Gastrocnemius medialis (tissue), 4 donors: ENCODE results near the gene MXI1. TPM values are rescaled to one million over a fixed set of nuclear protein-coding genes. Genes with fewer than 3 reads are reported as not detected.

ENCODE experiments used
- ATAC-seq, 2 donors: fragments of 150-250 bp; one replicate each; pipeline ENCODE4 v1.9.1; 2016
- DNase-seq, 2 donors: peaks; one replicate each; pipeline ENCODE4 v3.0.0-alpha.2; 2019
- H3K27ac ChIP-seq, 4 donors: fragments of 200-600 bp; sonication (generic); 1 replicate in 1 of 4; 2 replicates in 3 of 4; pipeline ENCODE4 v1.5.1; 2016 to 2018; ENCODE audit warnings: mild to moderate bottlenecking in 2 of 4, moderate library complexity in 1 of 4
- H3K27me3 ChIP-seq, 3 donors: fragments of 200-600 bp; sonication (generic) in 2 of 3; 1 replicate in 1 of 3; 2 replicates in 2 of 3; pipeline versions ENCODE4 v1.5.1 to v1.6.0; 2016 to 2019; ENCODE audit warnings: mild to moderate bottlenecking in 1 of 3, moderate library complexity in 1 of 3
- H3K36me3 ChIP-seq, 2 donors: fragments of 200-600 bp; sonication (generic) in 1 of 2; one replicate each; pipeline ENCODE4 v1.5.1; 2017 to 2018
- H3K4me1 ChIP-seq, 2 donors: fragments of 200-600 bp; sonication (generic) in 1 of 2; one replicate each; pipeline ENCODE4 v1.5.1; 2016 to 2017; ENCODE audit warnings: mild to moderate bottlenecking in 2 of 2
- H3K4me3 ChIP-seq, 4 donors: fragments of 200-600 bp; sonication (generic) in 3 of 4; 1 replicate in 1 of 4; 2 replicates in 3 of 4; pipeline ENCODE4 v1.5.1; 2016 to 2019; ENCODE audit warnings: mild to moderate bottlenecking in 2 of 4
- H3K9me3 ChIP-seq, 3 donors: fragments of 200-600 bp; sonication (generic) in 2 of 3; 1 replicate in 1 of 3; 2 replicates in 2 of 3; pipeline ENCODE4 v1.5.1; 2016 to 2019
- POLR2A ChIP-seq, 2 donors: fragments of 450-650 bp; IDR thresholded peaks; one replicate each; pipeline ENCODE4 v1.6.1; 2017; ENCODE audit warnings: antibody characterized with exemption in 2 of 2, mild to moderate bottlenecking in 2 of 2, moderate library complexity in 2 of 2
- in situ Hi-C, 4 donors: fragments of 200-750 bp; cut with MboI; loops; one replicate each; pipeline versions ENCODE4 v1.15.0 to v1.8.0; 2017; ENCODE audit warnings: low sequenced_read_pairs in 4 of 4
- intact Hi-C: fragments of 100-400 bp; cut with DNase I; formaldehyde crosslinking; loops from one replicate; pipeline ENCODE4 v1.15.1; 2023; ENCODE audit warnings: low total_unique reads
- total RNA-seq, 4 donors: library from RNA; depleted of rRNA; stranded (reverse); fragments of >200 nt; gene quantifications; one replicate each; pipeline versions ENCODE4 v1.1.0 to v1.2.3, GENCODE V29; 2016
- TF ChIP-seq, protein P1 (sequence below), 5 experiments: fragments of 450-650 bp in 3 of 5; fragments of 200-600 bp in 2 of 5; sonication (generic) in 2 of 5; IDR thresholded peaks in 4 of 5; conservative IDR thresholded peaks in 1 of 5; 1 replicate in 4 of 5; 2 replicates in 1 of 5; pipeline ENCODE4 v1.5.1; 2016 to 2019; ENCODE audit warnings: antibody characterized with exemption in 5 of 5, mild to moderate bottlenecking in 3 of 5, moderate library complexity in 3 of 5

Gene MXI1
- total RNA-seq, 4 donors from 2014 or later, result 35.9 to 67.8 (median 53.9) TPM

DNA sequence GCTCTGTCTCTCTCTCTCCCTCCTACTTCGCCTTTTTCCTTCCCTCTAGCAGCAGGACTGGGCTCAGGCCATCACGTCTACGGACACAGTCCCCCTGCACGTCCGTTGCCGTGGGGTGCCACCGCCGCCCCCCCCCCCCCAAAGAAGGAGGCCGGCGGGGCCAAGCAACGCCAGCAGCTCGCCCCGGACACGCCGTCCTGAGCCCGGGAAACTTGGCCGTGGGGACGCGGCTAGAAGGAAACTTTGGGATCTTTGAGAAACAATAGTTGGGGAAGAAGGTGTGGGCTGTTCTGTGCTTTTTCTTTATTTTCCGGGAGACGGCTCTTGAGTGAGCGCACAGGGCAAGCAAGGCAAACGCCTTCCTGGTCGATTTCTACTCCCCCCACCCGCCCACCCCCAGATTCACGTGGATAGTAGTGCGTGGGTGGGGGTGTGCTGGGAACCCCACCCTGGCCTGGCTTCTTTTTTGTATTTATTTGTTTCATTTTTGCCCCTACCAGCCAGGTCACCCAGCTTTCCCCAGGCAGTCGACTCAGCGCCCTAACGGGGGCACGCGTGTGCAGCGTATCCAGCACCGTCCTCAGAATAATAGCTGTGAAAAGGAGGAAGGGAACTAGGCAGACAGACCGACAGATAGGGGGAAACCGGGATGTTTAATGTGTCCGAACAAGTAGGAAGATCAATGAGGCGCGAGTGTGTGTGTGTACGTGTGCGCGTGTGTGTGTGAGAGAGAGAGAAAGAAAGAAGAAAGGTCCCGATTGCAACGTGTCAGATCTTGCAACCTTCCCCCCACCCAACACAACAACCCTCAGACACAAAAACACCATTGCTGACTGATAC is 1.4 kb downstream of the MXI1 start:
- intact Hi-C loops, result loop anchor here (1.0 to 5.0 kb wide), 8 partner anchors 17 to 360 kb away; partner anchors contain the start of genes ADD3 and DUSP5
- H3K4me1 ChIP-seq, result peaks cover 6 to 23% of the 10 kb centered on the region in 2 donors

DNA sequence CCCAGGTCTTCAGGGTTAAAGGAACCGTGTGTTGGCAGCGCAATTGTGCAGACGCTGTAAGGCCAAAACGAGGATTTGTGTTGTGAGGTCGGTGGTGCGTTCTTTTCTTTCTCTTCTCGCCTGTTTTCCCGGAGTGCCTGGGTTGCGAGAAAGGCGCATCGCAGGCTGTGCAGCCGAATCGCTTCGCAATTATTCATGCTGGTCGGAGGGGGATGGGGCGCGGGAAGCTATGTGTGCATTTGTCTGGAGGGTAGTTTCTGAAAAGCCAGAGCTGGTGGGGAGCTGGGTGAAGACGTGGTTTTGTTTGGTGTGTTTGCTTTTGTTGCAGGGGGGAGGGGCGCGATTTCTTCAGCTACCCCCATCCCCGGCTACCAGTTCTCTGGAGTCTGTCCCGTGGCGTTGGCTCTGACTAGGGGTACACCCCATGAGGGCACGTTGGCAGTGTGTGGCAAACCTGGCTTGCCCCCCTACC is 2.1 kb downstream of the MXI1 start:
- peaks cover 6 to 23% of the 10 kb centered on the region in 2 donors for H3K4me1 ChIP-seq
- intact Hi-C loops, result loop anchor here (1.0 to 5.0 kb wide), 7 partner anchors 17 to 359 kb away; partner anchors contain the start of genes ADD3 and DUSP5
- no peaks in the 10 kb centered on the region for H3K9me3 ChIP-seq
- ATAC-seq, result peak in 1 of 2 donors; percentile 4
- no peaks in the 10 kb centered on the region for H3K36me3 ChIP-seq
- H3K27ac ChIP-seq, result peak overlapping the region; percentile 89 to 98 (median 98)
- in situ Hi-C loops, result no loop called here
- no peaks in the 10 kb centered on the region for H3K27me3 ChIP-seq
- no peak for TF ChIP-seq POLR2A (IDR thresholded peaks at IDR 0.05)
- TF ChIP-seq, protein P1, sequence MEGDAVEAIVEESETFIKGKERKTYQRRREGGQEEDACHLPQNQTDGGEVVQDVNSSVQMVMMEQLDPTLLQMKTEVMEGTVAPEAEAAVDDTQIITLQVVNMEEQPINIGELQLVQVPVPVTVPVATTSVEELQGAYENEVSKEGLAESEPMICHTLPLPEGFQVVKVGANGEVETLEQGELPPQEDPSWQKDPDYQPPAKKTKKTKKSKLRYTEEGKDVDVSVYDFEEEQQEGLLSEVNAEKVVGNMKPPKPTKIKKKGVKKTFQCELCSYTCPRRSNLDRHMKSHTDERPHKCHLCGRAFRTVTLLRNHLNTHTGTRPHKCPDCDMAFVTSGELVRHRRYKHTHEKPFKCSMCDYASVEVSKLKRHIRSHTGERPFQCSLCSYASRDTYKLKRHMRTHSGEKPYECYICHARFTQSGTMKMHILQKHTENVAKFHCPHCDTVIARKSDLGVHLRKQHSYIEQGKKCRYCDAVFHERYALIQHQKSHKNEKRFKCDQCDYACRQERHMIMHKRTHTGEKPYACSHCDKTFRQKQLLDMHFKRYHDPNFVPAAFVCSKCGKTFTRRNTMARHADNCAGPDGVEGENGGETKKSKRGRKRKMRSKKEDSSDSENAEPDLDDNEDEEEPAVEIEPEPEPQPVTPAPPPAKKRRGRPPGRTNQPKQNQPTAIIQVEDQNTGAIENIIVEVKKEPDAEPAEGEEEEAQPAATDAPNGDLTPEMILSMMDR (IDR thresholded peaks at IDR 0.05 in 4 of 5, conservative IDR thresholded peaks at IDR 0.05 in 1 of 5), result no peak
- DNase-seq, result peak; percentile 46 to 47
- H3K4me3 ChIP-seq, result peak overlapping the region; percentile 76 to 94 (median 84)

More for the DNA sequence above, 1.4 kb downstream of the MXI1 start:
- DNase-seq (peak in 1 of 2 donors; percentile 14), ATAC-seq (peak in 1 of 2 donors; percentile 11)
- peak overlapping the region; percentile 89 to 98 (median 98) for H3K27ac ChIP-seq
- peak overlapping the region; percentile 76 to 94 (median 84) for H3K4me3 ChIP-seq
- TF ChIP-seq POLR2A (IDR thresholded peaks at IDR 0.05), result peak in 1 of 2 donors; percentile 25
- TF ChIP-seq, protein P1 (IDR thresholded peaks at IDR 0.05 in 4 of 5, conservative IDR thresholded peaks at IDR 0.05 in 1 of 5), result peak in 2 of 5 experiments; percentile 8 to 23
- no peaks in the 10 kb centered on the region for H3K9me3 ChIP-seq
- in situ Hi-C loops, result no loop called here
- H3K27me3 ChIP-seq, result no peaks in the 10 kb centered on the region
- no peaks in the 10 kb centered on the region for H3K36me3 ChIP-seq

DNA sequence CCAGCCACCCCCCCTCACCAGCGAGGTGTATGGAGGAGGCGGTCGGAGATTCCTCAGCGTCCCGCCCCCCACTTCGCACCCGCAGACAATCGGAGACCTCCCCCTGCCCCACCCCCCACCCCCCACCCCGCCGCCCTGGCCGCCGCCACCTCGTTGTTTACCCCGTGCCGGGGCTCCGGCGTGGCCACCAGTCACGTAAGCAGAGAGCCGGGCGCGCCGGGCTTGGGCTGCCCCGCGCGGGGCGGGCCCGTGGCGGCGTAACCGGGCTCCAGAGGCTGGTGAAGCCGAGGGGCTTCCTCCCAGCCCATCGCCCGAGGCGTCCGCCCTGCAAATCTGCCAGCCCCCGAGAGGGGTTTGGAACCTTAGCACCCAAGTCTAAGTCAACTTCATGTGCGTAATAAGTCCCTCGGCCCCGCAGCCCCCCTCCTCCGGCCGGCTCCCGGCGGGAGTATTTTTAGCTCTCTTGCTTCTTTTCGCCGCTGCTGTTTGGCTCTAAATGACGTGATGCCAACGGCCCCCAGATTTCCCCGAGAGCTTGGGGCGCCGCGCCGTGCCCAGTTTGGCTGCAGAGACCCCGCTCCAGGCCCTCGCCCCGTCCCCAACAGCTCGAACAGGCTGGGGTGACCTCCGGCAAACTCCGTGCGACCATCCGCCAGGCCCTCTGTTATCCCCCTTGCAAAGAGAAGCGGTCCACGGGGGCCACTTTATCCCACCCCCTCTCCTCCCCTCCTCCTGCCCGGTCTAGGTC is 2.7 kb downstream of the MXI1 start:
- ATAC-seq, result peak; percentile 14 to 16
- Histone ChIP-seq H3K9me3 (no peaks in the 10 kb centered on the region), H3K36me3 (no peaks in the 10 kb centered on the region), H3K4me1 (peaks cover 6 to 23% of the 10 kb centered on the region in 2 donors), H3K27ac (peak overlapping the region; percentile 89 to 98 (median 98)), H3K27me3 (no peaks in the 10 kb centered on the region), H3K4me3 (peak overlapping the region; percentile 76 to 94 (median 84))
- TF ChIP-seq POLR2A (IDR thresholded peaks at IDR 0.05), result no peak
- TF ChIP-seq, protein P1 (IDR thresholded peaks at IDR 0.05 in 4 of 5, conservative IDR thresholded peaks at IDR 0.05 in 1 of 5), result no peak
- peak; percentile 14 to 39 for DNase-seq
- intact Hi-C loops (loop anchor here (1.0 to 5.0 kb wide), 7 partner anchors 16 to 359 kb away; partner anchors contain the start of genes ADD3 and DUSP5), in situ Hi-C loops (loop anchor here in 1 of 4 donors (10.0 kb wide), 2 partner anchors 75 kb away; no protein-coding TSS in a partner anchor)

DNA sequence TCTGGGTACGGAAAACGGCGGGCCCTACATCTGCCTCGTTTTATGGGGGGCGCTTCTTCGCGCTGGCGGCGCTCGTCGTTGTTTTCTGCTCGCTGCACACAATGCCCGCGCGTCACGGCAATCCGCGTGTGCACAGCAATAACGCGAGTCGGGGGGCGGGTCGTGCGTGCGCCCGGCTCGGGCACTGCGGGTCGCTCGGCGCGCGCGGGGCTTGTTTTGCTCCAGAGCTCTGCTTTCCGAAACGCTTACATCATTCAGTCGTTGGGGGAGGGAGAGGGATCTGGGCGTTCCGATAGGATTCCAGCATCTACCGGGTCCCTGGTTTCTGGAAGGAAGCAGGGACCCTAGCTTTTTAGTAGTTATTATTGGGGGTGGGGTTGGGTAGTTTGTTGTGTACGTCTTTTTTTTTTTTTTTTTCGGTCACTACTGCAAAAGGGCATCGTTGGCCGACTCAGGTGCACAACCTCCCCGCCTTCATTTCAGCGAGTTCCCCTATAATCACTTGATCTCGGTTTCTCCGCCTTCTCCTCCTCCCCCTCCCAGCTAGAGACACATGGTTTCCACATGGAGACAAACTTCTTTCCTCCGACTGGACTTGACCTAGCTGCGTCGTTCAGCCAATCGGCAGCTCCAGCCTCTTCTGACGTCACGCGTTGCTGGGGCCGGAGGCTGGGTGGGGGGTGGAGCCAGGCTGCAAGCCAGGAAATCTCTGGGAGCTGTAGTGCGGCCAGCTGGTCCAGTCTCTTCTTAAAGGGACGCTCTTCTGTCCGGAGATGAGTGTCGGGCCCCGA is 3.5 kb downstream of the MXI1 start:
- TF ChIP-seq POLR2A (IDR thresholded peaks at IDR 0.05), result peak; percentile 65 to 86
- TF ChIP-seq, protein P1 (IDR thresholded peaks at IDR 0.05 in 4 of 5, conservative IDR thresholded peaks at IDR 0.05 in 1 of 5), result no peak
- intact Hi-C loops, result loop anchor here (1.0 kb wide), 1 partner anchor 10 kb away; no protein-coding TSS in a partner anchor
- Histone ChIP-seq H3K36me3 (no peaks in the 10 kb centered on the region), H3K27ac (peak overlapping the region; percentile 89 to 98 (median 98)), H3K4me3 (peak overlapping the region; percentile 78 to 94 (median 84)), H3K9me3 (no peaks in the 10 kb centered on the region), H3K27me3 (no peaks in the 10 kb centered on the region), H3K4me1 (peaks cover 6 to 27% of the 10 kb centered on the region in 2 donors)
- in situ Hi-C loops, result loop anchor here in 1 of 4 donors (10.0 kb wide), 2 partner anchors 74 to 76 kb away; no protein-coding TSS in a partner anchor
- ATAC-seq (peak; percentile 93), DNase-seq (peak; percentile 96 to 97)
